Measurements from ENCODE around the gene SPATC1L.

- TF ChIP-seq CTCF (conservative IDR thresholded peaks at IDR 0.05; ENCODE audit: low read length): no peak
- TF ChIP-seq EZH2phosphoT487 (IDR thresholded peaks at IDR 0.05; ENCODE audit: borderline replicate concordance, low read depth, low read length): no peak
These were observed 65.7 kb downstream of the SPATC1L start for GRCh38 chr21:46118316-46119143.

Data from OCI-LY7 (cell line).